CD4-positive, alpha-beta T cell treated with Interleukin-12 subunit alpha and Interleukin-12 subunit beta, for 1 hour (primary cell): ENCODE data around the gene TBXA2R.
"Not testable (repeated sequence)": the region's sequence is repeated elsewhere in the genome, so short reads cannot be mapped to it uniquely, and the experiment has no call there.

ENCODE experiments used
- DNase-seq: peaks from one replicate; pipeline ENCODE4 v3.0.0-alpha.2; 2020

The TBXA2R gene

DNA sequence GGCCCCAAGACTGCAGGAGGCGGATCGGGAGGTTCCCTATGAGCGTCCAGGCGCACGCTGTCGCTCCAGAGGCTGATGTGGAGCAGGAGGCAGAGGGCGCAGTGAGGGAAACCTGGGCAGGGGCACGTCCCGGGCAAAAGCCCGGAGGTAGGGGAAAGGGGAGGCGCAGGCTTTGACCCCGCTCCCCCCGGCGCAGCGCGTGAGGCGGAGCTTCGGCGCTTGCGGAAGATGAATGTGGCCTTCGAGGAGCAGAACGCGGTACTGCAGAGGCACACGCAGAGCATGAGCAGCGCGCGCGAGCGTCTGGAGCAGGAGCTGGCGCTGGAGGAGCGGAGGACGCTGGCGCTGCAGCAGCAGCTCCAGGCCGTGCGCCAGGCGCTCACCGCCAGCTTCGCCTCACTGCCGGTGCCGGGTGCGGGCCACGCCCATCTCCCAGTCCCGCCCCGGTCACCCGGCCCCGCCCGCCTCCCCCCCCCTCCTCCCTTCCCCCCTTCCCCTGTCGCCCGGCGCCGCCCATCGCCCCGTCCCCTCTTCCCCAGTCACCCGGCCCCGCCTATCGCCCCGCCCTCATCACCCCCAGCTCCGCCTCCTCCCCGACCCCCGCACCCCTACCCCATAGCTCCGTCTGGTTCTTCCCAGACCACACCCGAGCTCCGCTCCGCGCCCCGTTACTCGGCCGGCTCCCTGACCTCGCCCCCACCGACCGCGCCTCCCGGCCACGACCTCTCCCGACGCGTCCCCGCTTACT lies 29.8 kb downstream of the TBXA2R start:
- no peak for DNase-seq

DNA sequence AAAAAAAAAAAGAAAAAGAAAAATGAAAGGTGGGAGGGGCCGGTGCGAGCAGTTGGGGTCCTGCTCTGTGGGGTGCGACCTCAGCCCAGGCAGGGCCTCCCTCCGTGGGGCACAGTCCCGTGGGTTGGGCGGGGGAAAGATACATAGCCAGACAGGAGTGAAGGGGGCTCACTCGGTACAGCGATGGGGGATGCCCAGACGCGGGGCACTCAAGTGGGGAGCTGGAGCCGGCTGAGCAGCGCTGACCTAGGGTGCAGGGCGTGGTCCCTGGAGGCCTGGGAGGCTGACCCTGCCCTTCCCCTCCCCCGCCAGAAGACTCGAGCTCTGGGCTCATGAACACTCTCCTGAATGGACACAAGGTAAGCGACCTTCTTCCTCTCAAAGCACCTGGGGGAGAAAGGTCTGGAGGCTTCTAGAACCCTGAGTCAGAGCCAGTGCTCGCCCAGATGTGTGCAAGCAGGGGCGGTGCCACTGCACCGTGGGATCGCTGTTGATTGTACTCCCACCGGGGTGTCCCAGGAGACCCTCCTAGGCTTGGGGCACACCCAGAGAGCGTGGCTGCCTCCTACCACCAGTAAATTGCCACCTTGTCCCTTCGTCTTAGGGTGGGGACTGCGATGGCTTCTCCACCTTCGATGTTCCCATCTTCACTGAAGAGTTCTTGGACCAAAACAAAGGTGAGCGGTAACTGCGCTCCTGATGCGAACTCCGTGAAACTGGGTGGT lies 30.6 kb downstream of the TBXA2R start:
- no peak for DNase-seq

DNA sequence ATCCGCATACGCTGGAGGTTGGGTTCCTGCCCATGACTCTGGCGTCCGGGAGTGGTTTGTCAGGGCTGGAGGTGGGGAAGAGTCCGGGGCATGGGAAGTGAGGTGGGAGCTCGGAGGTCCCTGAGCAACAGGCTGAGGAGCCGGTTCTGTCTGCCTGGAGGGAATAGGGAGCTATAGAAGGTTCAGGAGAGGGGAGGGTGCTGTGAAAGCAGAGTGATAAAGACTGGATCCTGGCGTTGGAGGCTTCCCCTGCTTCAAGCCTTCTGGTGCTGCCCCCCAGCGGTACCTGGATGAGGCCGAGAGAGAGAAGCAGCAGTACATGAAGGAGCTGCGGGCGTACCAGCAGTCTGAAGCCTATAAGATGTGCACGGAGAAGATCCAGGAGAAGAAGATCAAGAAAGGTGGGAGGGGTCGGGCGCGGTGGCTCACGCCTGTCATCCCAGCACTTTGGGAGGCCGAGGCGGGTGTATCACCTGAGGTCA lies 31.4 kb downstream of the TBXA2R start:
- DNase-seq, result peak; percentile 27

DNA sequence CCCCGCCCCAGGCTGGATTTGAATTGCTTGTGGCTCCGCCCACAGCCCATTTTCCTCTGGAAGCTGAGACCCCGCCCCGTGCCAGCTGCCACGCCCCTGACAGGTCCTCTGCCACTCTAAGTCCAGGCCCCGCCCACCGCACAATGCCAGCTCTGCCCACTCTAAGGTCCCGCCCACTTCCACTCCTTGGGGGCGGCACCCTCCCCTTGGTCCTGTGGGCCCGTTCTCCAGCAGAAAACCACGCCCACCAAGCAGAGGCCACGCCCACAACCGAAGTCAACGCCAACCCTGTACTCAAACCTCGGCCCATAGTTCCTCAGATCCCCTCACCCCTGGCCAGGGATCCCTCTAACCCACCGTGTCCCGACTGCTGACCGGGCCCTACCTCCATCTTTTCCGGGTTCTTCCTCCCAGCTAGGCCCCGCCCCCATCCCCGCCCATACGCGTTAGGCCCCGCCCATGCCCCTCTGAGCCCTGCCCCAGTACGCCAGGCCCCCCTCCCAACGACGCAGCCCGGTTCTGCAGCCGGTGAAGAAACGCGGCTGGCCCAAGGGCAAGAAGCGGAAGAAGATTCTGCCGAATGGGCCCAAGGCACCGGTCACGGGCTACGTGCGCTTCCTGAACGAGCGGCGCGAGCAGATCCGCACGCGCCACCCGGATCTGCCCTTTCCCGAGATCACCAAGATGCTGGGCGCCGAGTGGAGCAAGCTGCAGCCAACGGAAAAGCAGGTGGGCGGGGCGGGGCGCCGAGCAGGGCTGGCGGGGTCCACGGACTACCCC lies 32.6 kb downstream of the TBXA2R start:
- peak; percentile 88 for DNase-seq

DNA sequence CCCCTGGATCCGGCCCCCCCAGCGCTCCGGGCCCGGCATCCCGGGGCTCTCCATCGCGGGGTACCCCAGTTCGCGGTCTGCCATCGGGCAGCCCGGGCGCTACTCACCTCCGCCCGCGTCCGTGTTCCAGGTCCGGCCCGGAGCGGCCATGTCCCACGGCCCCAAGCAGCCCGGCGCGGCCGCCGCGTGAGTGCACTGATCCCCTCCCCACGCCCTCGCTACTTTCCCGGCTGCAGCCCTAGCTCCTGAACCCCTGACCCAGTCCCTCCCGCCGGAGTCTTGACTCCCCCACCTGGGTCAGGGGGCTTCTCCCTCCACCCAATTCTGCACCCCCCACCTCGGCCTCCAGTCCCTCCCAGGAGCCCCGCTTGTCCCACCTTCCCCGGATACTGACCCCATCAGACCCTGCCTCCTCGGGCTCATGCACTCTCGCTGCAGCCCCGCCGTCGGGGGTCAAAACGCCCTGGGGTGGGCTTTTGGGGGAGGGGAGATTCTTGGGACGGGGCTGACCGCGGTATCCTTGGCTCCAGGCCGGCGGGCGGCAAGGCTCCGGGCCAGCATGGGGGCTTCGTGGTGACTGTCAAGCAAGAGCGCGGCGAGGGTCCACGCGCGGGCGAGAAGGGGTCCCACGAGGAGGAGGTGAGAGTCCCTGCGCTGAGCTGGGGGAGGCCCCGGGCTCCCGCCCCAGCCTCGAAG lies 33.4 kb downstream of the TBXA2R start:
- DNase-seq, result no peak

DNA sequence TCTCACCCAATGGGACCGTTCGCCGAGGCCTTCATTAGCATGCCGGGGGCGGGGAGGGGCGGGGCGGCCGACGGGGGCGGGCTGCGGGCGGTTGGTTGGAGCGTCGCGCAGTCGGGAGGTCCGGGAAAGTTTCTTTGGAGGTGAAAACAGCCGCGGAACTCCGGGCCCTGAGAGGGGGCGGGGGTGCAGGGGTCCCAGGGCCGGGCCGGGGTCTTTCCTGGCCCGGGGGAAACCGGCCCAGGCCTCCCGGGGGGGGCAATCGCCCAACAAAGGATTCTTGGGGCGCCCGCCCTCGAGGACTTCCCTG lies 33.9 kb downstream of the TBXA2R start, which contains the start of gene HMG20B:
HMG20B (plus strand) TSS at position 90 of the 307 bp plus-strand sequence. CDS start 366 bp downstream, outside the sequence.
- no peak for DNase-seq

DNA sequence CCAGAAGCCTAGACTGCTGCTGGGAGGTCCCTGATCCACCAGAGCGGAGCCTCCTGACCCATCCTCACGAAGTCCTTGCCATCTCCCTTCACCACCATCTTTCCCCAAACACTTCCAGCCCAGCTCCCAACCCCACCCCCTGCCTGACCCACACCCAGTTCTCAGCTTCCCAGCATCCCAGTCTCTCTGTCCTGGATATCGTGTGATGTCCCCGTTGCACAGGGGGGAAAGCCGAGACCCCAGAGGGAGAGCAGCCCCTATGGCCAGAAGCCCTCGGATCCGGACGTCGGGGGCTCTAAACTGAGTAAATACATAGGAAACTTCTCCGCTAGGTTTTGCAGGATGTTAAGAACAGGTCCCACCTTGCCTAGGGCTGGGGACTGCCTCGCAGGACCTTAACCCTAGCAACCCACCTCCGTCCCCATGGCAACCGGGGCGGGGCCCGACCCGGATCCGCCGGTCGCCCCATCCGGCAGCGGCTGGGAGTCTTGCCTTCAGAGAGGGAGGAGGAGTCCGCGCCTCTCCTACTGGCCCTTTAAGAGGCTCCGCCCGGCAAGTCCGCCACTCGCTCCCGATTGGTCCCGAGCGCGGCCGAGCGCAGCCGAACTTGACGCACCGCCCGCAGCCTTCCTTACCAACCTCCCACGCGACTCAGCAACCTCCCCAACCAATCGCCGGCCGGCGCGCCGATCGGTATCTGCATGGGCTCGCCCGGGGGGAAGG lies 34.4 kb downstream of the TBXA2R start:
- DNase-seq, result peak; percentile 100

DNA sequence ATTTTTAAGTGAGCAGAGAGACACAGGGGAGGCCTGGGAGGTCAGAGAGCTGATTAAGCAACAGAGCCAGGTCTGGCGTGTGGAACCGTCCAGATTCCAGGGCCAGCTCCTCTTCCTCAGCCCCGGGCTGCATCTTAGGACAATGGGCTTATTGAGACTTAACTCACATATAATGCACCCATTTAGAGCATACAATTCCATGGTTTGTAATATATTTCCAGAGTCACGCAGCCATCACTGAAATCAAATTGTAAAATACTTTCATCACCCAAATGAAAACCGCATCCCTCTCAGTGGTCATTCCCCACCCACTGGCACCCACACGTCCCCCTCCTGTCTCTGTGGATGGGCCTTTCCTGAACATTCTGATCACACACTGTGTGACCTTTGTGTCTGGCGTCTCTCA lies 36.1 kb downstream of the TBXA2R start:
- no peak for DNase-seq

DNA sequence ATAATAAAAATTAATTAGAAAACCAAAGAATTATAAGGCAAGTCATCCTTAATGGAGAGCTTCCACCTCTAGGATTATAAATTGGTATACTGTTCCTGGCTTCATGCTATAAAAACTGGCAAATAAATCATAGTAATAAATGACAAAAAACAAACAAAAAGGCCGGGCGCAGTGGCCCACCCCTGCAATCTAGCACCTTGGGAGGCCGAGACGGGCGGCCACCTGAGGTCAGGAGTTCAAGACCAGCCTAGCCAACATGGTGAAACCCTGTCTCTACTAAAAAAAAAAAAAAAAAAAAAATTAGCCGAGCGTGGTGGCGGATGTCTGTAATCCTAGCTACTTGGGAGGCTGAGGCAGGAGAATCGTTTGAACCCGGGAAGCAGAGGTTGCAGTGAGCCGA lies 36.6 kb downstream of the TBXA2R start:
- DNase-seq, result not testable (repeated sequence)

DNA sequence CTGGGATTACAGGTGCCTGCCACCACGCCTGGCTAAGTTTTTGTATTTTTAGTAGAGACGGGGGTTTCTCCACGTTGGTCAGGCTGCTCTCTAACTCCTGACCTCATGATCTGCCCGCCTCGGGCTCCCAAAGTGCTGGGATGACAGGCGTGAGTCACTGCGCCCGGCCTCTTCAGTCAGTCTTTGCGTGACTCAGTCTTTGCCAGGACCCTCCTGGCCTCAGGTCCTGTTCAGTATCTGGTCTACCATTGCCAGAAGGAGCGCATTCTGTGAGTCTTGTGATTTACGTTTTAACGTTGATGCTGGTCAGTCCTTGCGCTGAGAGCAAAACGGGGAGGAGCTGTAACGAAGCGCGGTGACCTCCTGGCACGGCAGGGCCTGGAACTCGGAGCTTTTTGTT lies 41.5 kb downstream of the TBXA2R start:
- DNase-seq, result no peak

DNA sequence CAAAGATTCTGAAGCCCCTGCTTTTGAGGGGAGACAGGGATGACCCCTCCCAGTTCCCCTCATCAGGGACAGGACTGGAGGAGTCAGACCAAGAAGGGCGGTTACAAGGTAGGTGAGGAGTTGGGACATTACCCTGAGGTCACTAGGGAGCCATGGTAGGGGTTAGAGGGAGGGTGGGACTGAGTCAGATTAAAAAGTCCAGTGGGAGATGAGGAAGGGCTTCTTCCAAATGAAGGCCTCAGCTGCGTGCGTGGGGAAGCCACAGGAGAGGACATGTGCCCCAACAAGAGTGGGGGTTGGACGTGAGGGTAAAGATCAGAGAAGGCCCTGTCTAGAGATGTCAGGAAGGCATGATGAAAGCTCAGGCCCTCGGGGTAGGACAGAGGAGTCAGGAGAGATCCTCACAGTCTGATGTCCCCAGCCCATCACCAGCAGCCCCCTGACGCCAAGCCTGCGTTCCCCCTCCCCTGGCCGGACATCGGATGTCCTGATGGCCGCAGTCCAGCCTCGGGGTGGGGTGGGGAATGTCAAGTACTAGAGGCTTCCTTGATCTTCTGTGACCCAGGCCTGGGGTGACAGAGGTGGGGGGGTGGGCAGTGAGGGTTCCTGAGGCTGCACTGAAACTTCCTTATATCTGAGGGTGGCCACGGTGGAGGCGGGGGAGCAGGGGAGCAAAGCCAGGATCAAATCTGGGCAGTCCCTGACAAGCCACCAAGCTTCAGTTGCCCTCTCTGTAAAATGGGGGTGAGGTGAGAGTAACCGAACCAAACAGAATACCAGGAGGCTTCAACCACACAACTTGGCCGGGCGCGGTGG lies 42.8 kb downstream of the TBXA2R start:
- no peak for DNase-seq

DNA sequence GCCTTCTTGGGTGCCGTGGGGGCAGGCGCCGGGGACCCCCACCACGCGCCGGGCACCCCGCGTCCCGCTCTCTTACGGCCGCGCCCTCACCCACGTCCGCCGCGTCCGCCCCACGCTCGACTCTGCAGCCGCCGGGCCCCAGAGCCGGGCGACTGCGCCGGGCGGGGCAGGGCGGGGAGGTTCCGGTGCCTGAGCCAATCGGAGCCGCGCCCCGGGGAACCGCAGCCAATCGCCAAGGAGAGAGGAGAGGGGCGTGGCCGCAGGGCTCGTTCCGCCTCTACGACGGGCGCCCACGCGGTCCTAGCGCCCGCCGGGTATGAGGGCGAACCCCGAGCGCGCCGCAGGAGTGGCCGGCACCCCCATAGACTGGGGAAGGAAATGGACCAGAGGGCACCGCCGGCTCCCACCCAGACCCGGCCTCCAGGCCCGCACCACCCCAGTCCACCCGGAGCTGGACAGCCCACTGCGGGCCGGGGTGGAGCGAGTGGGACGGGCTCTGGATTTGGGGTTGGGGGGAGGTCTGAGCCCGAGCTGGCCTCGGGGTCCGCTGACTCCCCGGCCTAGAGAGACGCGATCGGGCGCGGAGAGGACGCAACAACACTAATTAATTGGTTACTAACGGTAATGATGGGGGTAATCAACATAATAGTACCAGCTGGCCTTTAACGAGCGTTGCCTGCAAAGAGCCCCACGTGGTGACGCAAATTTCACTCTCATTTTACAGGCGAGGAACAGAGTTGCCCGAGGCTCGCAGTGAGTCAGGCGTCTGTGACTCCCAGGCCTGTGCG lies 49.0 kb downstream of the TBXA2R start, which contains the start of gene MFSD12:
MFSD12 (minus strand) TSS at position 126 of the 788 bp plus-strand sequence. CDS start 183 bp downstream, outside the sequence.
- DNase-seq, result peak; percentile 96

DNA sequence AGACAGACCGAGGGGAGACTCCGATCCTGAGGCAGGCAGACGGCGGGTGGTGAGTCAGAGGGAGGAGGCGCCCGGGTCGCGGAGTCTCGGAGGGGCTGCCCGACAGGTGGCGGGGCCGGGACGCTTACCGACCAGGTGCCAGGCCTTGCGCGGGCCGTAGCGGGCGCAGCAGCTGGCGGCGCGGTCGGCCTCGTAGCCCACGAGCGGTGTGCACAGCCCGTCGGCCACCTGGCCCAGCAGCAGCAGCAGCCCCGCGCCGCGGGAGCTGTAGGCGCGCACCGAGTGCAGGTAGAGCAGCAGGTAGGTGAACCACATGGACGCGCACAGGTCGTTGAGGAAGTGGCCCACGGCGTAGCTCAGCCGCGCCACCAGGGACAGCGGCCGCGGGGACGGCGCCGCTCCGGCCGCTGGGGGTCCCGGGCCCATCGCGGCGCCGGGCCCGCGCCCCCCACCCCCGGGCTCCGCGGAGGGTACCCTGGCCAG lies 49.7 kb downstream of the TBXA2R start:
- DNase-seq, result peak; percentile 58

DNA sequence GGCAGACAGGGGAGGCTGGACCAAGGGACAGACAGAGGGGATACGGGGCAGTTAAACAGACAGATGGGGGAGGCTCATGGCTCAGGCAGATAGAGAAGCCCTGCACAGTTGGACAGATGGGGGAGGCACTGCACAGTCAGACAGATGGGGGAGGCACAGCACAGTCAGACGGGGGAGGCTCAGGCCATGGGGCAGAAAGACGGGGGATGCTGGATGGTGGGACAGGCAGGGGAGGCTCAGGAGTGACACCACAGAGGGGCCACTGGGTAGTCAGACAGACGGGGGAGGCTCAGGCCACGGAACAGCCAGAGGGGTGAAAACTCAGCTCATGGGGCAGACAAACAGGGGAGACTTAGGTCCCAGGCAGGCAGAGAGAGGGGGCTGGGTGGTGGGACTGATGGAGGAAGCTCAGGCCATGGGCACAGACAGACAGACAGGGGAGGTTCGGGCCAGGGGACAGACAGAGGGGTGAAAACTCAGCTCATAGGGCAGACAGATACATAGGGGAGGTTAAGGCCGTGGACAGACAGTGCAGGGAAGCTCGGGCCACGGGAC lies 50.2 kb downstream of the TBXA2R start:
- DNase-seq, result no peak

DNA sequence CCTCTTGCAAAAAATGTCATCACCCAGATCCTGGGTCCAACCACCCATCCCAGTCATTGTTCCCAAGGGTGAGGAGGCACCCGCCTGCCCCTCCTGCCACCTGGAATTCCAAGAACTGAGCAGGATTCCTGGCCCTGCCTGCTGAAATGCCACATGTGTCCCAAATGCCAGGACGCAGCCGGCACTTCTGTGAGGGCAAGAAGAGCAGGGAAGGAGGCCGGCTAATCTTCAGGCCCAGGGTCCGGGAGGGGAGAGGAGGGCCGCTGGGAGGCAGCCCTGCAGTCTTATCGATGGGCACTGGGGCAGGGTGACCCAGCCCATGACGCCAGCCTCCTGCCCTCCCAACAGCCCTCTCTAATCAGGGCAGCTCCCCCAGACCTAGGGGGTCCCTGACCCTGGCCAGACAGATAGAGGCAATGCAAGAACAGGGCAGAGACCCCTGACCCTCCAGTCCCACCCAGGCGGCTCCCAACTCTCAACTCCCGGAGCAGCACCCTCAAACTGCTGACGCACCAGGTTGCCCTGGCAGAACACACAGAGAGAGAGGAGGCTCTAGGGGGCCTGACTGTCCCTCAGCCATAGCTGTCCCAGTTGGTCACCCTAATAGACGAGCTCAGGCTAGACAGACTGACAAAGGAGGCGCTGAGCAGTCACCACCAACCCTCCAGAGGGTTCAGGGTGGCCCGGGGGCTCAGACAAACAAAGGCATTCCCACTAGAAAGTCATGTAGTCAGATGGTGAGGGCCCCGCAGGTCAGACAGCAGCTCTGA lies 50.8 kb downstream of the TBXA2R start:
- DNase-seq, result no peak

DNA sequence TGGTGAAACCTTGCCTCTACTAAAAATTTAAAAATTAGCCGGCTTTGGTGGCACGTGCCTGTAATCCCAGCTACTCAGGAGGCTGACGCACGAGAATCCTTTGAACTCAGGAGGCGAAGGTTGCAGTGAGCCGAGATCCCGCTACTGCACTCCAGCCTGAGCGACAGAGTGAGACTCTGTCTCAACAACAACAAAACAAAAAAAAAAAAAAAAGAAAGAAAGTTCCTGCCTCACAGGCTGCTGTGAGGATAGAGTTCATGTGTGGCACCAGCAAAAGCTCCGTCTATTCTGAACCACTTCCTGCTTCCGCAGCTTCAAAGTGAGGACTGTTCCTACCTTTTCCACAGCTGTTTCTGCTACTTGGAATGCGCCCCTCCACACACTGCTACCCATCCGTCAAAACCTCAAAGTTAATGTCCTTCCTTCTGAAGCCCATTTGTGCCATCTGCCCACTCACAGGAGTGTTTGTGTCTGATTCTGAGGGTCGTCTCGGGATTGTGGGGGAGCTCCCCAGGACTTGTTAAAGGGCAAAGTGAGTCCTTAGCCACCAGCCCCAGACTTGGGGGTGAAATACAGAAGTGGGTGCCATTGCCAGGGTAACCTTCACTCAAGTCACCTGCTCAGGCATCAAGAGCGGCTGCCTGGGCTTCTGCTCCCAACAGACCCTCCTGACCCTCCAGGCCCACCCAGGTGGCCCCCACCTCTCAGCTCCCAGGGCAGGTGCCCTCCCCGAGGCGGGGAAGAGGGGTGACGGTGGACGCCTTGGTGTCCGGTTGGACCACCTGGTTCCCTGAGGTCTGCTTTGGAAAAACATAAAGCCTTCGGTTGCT lies 52.2 kb downstream of the TBXA2R start:
- DNase-seq, result peak; percentile 70

DNA sequence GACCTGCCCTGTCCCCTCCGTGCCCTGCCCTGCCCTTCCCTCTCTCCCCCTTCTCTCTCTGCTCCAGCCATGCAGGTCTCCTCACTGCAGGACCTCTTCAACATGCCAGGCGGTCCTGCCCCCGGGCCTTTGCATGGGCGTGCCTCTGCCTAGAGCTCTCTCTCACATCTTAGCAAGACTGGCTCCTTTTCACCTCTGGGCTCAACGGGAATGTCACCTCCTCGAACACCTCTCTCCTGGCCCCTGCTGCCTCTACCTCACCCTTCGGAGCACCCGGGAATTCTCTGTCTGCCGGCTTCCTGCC lies 54.9 kb downstream of the TBXA2R start:
- no peak for DNase-seq
